Measurements from ENCODE around the gene MMP8. TPM values are rescaled to one million over a fixed set of nuclear protein-coding genes. Genes with fewer than 3 reads are reported as not detected.
"Not testable (repeated sequence)": the region's sequence is repeated elsewhere in the genome, so short reads cannot be mapped to it uniquely, and the experiment has no call there.

Gene MMP8
- not detected in 2 replicates for total RNA-seq (2014; rRNA removed; shearing (Covaris generic))

GRCh38 chr11:102724904-102725500, at the start of gene MMP8:
TSS of gene MMP8 (minus strand) at chr11:102724954. CDS start at chr11:102724855, 99 bp downstream.
- Histone ChIP-seq H3K27me3 (ENCODE audit: control insufficient read depth, insufficient read depth, low read length) (no peaks in the 10 kb centered on the region), H3K4me3 (ENCODE audit: insufficient read depth, low read depth, low read length) (no peak within 1 kb of the TSS), H3K36me3 (replicated peaks; ENCODE audit: control insufficient read depth, insufficient read depth, low read length) (no peaks in the 10 kb centered on the region)
- DNase-seq: no peak

GRCh38 chr11:102773386-102773785, 48.6 kb upstream of the MMP8 start:
- H3K4me3 ChIP-seq (ENCODE audit: insufficient read depth, low read depth, low read length): no peak overlapping the region
- H3K36me3 ChIP-seq (replicated peaks; ENCODE audit: control insufficient read depth, insufficient read depth, low read length): no peaks in the 10 kb centered on the region
- no peaks in the 10 kb centered on the region for H3K27me3 ChIP-seq (ENCODE audit: control insufficient read depth, insufficient read depth, low read length)
- no peak for DNase-seq

- DNase-seq: peak; percentile 13
- H3K36me3 ChIP-seq (replicated peaks; ENCODE audit: control insufficient read depth, insufficient read depth, low read length): no peaks in the 10 kb centered on the region
- no peaks in the 10 kb centered on the region for H3K27me3 ChIP-seq (ENCODE audit: control insufficient read depth, insufficient read depth, low read length)
- no peak overlapping the region for H3K4me3 ChIP-seq (ENCODE audit: insufficient read depth, low read depth, low read length)
Measured at GRCh38 chr11:102771351-102771750, 46.6 kb upstream of the MMP8 start.

GRCh38 chr11:102770191-102770590, 45.4 kb upstream of the MMP8 start:
- no peaks in the 10 kb centered on the region for H3K27me3 ChIP-seq (ENCODE audit: control insufficient read depth, insufficient read depth, low read length)
- H3K4me3 ChIP-seq (ENCODE audit: insufficient read depth, low read depth, low read length): no peak overlapping the region
- no peaks in the 10 kb centered on the region for H3K36me3 ChIP-seq (replicated peaks; ENCODE audit: control insufficient read depth, insufficient read depth, low read length)
- no peak for DNase-seq

- Histone ChIP-seq H3K36me3 (replicated peaks; ENCODE audit: control insufficient read depth, insufficient read depth, low read length) (no peaks in the 10 kb centered on the region), H3K4me3 (ENCODE audit: insufficient read depth, low read depth, low read length) (no peak overlapping the region), H3K27me3 (ENCODE audit: control insufficient read depth, insufficient read depth, low read length) (no peaks in the 10 kb centered on the region)
- no peak for DNase-seq
Measured at GRCh38 chr11:102767800-102768199, 43.0 kb upstream of the MMP8 start.

GRCh38 chr11:102763440-102763839, 38.7 kb upstream of the MMP8 start:
- Histone ChIP-seq H3K4me3 (ENCODE audit: insufficient read depth, low read depth, low read length) (no peak overlapping the region), H3K36me3 (replicated peaks; ENCODE audit: control insufficient read depth, insufficient read depth, low read length) (no peaks in the 10 kb centered on the region), H3K27me3 (ENCODE audit: control insufficient read depth, insufficient read depth, low read length) (no peaks in the 10 kb centered on the region)
- DNase-seq: no peak

GRCh38 chr11:102762361-102762767, 37.6 kb upstream of the MMP8 start:
- no peak overlapping the region for H3K4me3 ChIP-seq (ENCODE audit: insufficient read depth, low read depth, low read length)
- H3K36me3 ChIP-seq (replicated peaks; ENCODE audit: control insufficient read depth, insufficient read depth, low read length): no peaks in the 10 kb centered on the region
- H3K27me3 ChIP-seq (ENCODE audit: control insufficient read depth, insufficient read depth, low read length): no peaks in the 10 kb centered on the region
- DNase-seq: no peak

GRCh38 chr11:102761646-102762238, 37.0 kb upstream of the MMP8 start:
- H3K27me3 ChIP-seq (ENCODE audit: control insufficient read depth, insufficient read depth, low read length): no peaks in the 10 kb centered on the region
- H3K4me3 ChIP-seq (ENCODE audit: insufficient read depth, low read depth, low read length): no peak overlapping the region
- no peaks in the 10 kb centered on the region for H3K36me3 ChIP-seq (replicated peaks; ENCODE audit: control insufficient read depth, insufficient read depth, low read length)
- DNase-seq: no peak

- DNase-seq: no peak
- H3K4me3 ChIP-seq (ENCODE audit: insufficient read depth, low read depth, low read length): no peak overlapping the region
- no peaks in the 10 kb centered on the region for H3K27me3 ChIP-seq (ENCODE audit: control insufficient read depth, insufficient read depth, low read length)
- no peaks in the 10 kb centered on the region for H3K36me3 ChIP-seq (replicated peaks; ENCODE audit: control insufficient read depth, insufficient read depth, low read length)
Measured at GRCh38 chr11:102760344-102761035, 35.7 kb upstream of the MMP8 start.

GRCh38 chr11:102757823-102758549, 33.2 kb upstream of the MMP8 start:
- no peaks in the 10 kb centered on the region for H3K27me3 ChIP-seq (ENCODE audit: control insufficient read depth, insufficient read depth, low read length)
- H3K4me3 ChIP-seq (ENCODE audit: insufficient read depth, low read depth, low read length): no peak overlapping the region
- no peak for DNase-seq
- no peaks in the 10 kb centered on the region for H3K36me3 ChIP-seq (replicated peaks; ENCODE audit: control insufficient read depth, insufficient read depth, low read length)

GRCh38 chr11:102753267-102753666, 28.5 kb upstream of the MMP8 start:
- Histone ChIP-seq H3K27me3 (ENCODE audit: control insufficient read depth, insufficient read depth, low read length) (no peaks in the 10 kb centered on the region), H3K36me3 (replicated peaks; ENCODE audit: control insufficient read depth, insufficient read depth, low read length) (no peaks in the 10 kb centered on the region), H3K4me3 (ENCODE audit: insufficient read depth, low read depth, low read length) (no peak overlapping the region)
- DNase-seq: no peak

GRCh38 chr11:102751673-102752072, 26.9 kb upstream of the MMP8 start:
- H3K4me3 ChIP-seq (ENCODE audit: insufficient read depth, low read depth, low read length): no peak overlapping the region
- DNase-seq: no peak
- no peaks in the 10 kb centered on the region for H3K27me3 ChIP-seq (ENCODE audit: control insufficient read depth, insufficient read depth, low read length)
- H3K36me3 ChIP-seq (replicated peaks; ENCODE audit: control insufficient read depth, insufficient read depth, low read length): no peaks in the 10 kb centered on the region

GRCh38 chr11:102749101-102749722, 24.5 kb upstream of the MMP8 start:
- DNase-seq: no peak
- Histone ChIP-seq H3K27me3 (ENCODE audit: control insufficient read depth, insufficient read depth, low read length) (no peaks in the 10 kb centered on the region), H3K4me3 (ENCODE audit: insufficient read depth, low read depth, low read length) (no peak overlapping the region), H3K36me3 (replicated peaks; ENCODE audit: control insufficient read depth, insufficient read depth, low read length) (no peaks in the 10 kb centered on the region)

- H3K27me3 ChIP-seq (ENCODE audit: control insufficient read depth, insufficient read depth, low read length); H3K36me3 ChIP-seq (replicated peaks; ENCODE audit: control insufficient read depth, insufficient read depth, low read length); DNase-seq: not testable (repeated sequence)
- H3K4me3 ChIP-seq (ENCODE audit: insufficient read depth, low read depth, low read length): peak overlapping the region; percentile 47
Measured at GRCh38 chr11:102746746-102747578, 22.2 kb upstream of the MMP8 start.

Data from H7 (cell line).